NCI-H2196 treated with DMSO at 0.1 percent for 48 hours (cell line): ENCODE results near the gene ACBD5.
"Not testable (repeated sequence)": the region's sequence is repeated elsewhere in the genome, so short reads cannot be mapped to it uniquely, and the experiment has no call there.

ENCODE experiments used
- DNase-seq: peaks from one replicate; lab custom pipeline; 2025; ENCODE audit not compliant: unreplicated experiment; lab: John Stamatoyannopoulos, UW

The ACBD5 gene

GRCh38 chr10:27240212-27241009, at the start of gene ACBD5:
Gene ACBD5 (minus strand): TSS chr10:27240797. CDS start chr10:27240688, 109 bp downstream.
- peak; percentile 40 for DNase-seq

DNA sequence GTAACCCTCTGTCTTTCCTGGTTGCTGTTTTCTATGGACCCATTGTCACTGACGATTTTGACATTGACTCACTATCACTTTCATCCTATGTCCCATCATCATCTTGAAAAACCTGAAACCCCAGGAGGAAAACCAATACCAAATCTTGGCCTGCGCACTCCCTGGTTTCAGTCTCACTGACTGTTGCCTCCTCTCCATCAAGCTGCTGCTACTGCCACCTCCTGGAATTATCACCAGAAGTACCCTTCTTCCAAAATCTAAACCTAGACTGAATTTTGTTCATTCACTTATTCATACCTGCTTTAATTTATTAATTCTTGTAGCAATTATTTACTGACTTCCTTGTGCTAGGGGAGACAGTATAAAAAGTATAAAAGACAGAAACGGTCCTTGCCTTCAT, 44.5 kb upstream of the ACBD5 start:
- DNase-seq, result no peak

- DNase-seq, result no peak
Observed at GRCh38 chr10:27276581-27276980, 36.0 kb upstream of the ACBD5 start.

DNA sequence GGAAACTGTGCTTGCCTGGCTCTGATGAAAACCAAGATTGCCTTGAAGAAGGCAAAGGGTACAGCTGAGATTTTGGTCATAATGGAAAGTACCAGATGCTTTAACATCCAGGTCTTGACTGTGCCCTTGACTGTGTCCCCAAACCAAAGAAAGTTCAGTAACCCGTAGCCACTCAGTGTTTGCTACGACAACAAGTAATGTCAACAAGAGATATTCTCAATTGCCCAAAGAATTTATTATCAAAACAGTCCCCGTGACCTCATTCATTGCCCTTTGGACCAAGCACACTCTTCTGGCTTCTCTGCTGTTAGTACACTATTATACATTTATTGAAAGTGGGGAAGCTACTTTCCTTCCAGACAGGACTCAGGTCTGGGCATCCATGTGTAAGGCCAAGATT, 25.4 kb upstream of the ACBD5 start:
- not testable (repeated sequence) for DNase-seq

DNA sequence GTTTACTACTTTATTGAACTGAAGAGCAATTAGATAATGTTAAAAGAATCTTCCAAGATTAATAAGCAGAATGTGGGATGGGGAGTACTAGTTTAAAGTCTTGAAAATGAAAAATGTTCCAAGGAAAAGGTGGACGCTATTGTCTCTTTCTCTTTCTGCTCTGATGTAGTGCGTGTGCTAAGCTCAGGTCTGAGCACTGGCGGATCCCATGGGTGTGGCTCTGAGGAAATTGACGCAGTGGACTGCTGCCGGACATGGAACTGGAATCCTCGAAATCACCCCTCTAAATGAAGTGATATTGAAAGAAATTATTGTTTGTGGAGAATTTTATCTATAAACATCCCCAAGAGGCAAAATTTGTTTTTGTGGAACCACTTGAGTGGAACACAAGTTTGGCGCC, 22.2 kb upstream of the ACBD5 start:
- DNase-seq, result not testable (repeated sequence)

GRCh38 chr10:27258838-27259812, 18.5 kb upstream of the ACBD5 start:
- DNase-seq, result no peak

DNA sequence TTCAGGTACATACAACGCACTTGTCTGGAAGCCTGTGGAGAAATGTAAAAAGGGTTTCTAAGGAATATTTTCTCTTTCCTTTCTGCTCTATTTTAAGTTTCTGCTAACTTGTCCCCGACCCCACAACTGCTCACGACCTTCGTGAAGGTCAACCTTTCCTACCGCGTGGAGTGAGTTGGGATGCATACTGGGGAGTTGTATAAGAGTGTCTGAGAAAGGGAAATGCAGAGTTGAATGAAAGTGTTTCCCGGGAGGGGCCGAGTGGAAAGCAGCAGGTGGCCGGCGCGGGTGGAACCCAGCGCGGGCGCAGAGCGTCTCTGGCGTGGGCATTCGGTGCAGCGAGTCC, 17.9 kb upstream of the ACBD5 start:
- DNase-seq, result no peak

- DNase-seq, result no peak
Observed at GRCh38 chr10:27256299-27257189, 15.9 kb upstream of the ACBD5 start.

GRCh38 chr10:27253576-27253975, 13.0 kb upstream of the ACBD5 start:
- DNase-seq, result no peak

DNA sequence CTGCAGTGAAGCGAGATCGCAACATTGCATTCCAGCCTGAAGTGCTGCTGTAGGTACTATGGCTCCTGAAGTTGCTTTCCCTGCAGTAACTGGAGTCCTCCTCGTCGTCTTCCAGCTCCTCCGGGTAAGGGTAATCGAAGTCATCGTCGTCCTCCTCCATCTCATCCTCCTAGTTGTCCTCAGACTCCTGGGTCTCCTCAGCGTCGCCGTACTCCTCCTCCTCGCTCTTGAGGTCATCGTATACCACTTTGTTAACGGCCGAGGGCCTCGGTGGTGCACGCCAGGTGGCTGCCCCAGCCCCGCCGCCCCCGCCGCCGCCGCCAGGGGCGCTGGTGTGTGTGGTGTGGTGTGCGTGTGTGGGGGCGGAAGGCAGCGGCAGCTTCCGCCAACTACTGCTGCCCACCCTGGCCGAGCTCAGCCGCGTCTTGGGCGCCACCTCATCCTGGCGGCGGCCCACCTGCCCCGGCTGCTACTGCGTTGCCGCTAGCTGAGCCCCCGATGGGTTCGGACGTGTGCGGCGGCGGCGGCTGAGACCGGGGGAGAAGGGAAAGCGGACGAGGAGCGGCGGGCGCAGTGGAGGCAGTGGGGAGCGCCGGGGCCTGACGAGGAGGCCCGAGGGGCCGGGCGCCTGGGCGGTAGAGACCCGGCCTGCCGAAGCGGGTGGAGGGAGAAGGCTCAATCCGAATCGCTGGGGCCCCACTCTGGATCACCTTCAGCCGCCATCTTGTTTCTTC, 11.8 kb upstream of the ACBD5 start:
- no peak for DNase-seq

- no peak for DNase-seq
Observed at GRCh38 chr10:27251554-27251953, 11.0 kb upstream of the ACBD5 start.

DNA sequence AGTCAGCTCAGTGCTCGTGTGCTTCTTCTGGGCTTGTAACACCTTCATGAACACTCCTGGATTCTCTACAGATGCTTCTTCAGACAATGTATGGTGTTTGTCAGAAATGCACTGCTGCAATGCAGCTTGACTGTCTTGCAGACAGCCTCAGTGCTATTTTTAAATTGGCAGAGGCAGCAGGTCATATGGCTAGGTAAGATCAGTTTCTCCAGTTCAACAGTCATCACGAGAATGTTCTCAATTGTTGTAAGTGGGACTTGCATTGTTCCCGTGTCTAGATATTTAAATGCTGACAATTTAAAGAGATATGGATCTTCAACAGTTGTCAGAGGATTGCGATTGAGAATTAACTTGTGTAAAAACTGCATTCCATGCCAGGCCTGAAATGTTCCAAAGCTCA, 7.6 kb upstream of the ACBD5 start:
- no peak for DNase-seq

DNA sequence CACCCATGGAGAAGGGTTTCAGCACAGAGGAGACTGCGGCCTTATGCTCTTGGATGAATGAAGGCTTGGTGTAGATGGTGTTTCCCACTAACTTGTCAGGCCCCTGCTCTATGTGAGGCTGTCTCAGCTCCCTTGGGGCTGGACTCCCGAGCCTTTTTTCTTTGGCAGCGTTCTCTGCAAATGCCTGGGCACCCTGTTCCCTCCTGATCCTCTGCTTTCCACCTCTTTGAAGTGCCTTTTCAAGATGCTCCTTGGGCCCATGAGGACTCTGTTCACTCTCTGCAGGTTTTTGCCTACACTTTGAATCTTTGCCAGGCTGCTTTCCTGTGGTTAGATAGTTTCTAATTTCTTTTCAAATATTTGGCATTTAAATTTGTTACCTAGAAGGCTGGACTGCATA, 6.8 kb upstream of the ACBD5 start:
- no peak for DNase-seq

DNA sequence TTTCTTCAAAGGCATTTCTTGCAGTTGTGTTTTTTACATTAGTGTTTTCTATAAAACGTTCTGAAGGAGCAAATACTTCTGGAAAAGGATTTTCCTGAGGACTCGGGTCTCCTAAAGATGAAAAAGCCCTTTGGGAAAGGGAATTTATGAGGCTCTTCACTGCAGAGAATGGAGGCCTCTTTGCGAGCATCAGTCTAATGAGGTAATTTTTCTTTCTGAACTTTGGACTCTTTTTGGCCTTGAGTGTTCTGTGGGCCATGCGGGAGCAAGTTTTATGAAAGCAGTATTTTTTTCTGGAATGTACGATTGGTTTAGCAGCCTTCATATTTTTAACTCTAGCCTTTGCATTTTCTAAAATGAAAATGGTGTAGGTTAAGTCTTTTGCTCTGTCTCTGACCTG, 6.4 kb upstream of the ACBD5 start:
- no peak for DNase-seq

- no peak for DNase-seq
Observed at GRCh38 chr10:27245836-27246235, 5.2 kb upstream of the ACBD5 start.

DNA sequence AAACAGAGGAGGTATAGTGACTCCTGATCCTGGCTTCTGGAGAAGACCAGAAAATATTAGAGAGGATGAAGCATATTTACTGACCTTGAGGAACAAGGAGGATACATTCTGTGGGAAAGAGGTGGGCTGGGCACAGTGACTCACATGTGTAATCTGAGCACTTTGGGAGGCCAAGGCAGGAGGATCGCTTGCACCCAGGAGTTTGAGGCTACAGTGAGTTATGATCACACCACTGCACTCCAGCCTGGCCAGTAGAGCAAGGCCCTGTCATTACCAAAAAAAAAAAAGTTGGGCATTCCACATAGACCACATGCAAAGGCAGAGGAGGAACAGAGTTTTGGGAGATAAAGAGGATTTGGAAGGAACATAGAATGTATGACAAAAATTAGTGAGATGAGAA, 4.4 kb upstream of the ACBD5 start:
- DNase-seq, result no peak

DNA sequence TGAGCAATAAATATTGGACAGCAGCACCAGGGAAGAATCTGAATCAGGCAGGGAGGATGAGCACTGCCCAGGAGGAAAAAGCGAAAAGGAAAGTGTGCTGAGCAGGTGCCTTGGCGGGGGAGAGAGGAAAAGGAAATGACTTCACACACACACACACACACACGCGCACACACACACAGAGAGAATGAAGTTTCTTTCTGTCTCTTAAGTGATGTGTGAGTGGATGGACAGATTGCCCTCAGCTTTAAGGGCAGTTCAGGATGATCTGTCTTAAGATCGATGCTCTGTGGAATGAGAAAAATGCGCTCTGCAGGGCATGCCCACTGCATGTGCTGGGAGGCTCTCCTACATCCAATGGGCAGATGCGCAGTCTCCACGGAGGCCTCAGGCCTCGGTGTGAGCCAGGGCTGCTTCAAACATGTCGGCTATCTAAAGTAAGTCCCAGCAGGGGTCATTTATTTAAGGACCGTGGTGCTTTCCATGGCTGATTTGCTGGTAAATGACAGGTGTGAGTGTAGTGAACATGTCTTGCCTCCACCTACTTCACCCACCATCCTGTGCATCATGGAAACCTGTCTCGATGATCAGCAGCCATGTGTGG, 2.5 kb upstream of the ACBD5 start:
- peak; percentile 36 for DNase-seq

GRCh38 chr10:27242473-27242950, 1.9 kb upstream of the ACBD5 start:
- no peak for DNase-seq

DNA sequence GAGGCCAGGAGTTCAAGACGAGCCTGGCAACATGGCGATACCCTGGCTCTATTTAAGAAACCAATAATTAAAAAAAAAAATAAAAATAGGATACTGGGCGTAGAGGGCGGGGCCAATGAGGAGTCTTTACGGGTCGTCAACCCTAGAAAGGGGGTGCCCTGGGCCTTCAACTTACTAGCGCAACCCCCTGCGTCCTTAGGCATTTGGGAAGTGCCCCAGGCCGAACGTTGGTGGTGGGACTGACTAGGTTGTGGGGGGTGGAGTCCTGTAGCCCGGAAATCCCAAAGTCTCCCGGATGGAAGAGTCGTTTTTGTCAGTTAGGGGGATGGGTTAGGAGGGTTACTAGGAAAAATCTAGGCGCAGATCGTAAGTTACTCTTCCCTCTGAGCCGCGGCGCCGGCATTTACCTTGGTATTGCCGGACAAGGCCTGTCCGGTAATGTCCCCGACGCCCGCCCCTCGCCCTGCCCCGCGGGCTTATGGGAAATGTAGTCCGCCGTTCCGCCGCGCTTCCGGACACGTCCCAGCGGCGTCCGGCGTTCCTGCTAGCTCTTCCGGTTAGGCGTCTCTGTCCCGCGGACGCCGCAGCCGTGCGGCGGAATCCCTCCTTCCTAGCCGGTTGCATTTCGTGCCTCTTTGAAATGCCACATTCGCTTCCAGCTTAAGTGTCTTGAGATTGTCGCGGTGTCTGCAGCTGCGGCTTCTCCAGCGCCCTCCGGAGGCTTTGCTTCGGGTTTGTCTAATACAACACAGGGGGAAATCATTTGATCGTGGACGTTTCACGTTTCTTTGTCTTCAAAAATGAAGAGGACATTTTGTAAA, 1.3 kb upstream of the ACBD5 start:
- peak; percentile 64 for DNase-seq
